GM19452 (cell line): ENCODE measurements around the gene UBXN11.
A peak's percentile ranks its signal among the peaks of the same experiment; 100 is the strongest.

Experiments
- ATAC-seq: cut with Tn5 transposase; IDR thresholded peaks from one replicate; pipeline ENCODE4 v1.9.1; 2021; ENCODE audit not compliant: unreplicated experiment

The UBXN11 gene

GRCh38 chr1:26306290-26307229, at the start of gene UBXN11:
TSS of gene UBXN11 (minus strand) at chr1:26306636. CDS start at chr1:26302883, 3,753 bp downstream.
- peak; percentile 97 for ATAC-seq

- no peak for ATAC-seq
These were observed 49.7 kb upstream of the UBXN11 start for GRCh38 chr1:26356106-26356505.

- no peak for ATAC-seq
These were observed 48.5 kb upstream of the UBXN11 start for GRCh38 chr1:26354972-26355371.

GRCh38 chr1:26353976-26354820, 47.8 kb upstream of the UBXN11 start, which contains the start of gene CRYBG2:
TSS of gene CRYBG2 (minus strand) at chr1:26354130. CDS start at chr1:26346657, 7,473 bp downstream.
- no peak for ATAC-seq

- ATAC-seq: no peak
These were observed 46.9 kb upstream of the UBXN11 start for GRCh38 chr1:26353210-26353859.

- ATAC-seq: no peak
These were observed 45.9 kb upstream of the UBXN11 start for GRCh38 chr1:26352338-26352679.

- ATAC-seq: no peak
These were observed 45.3 kb upstream of the UBXN11 start for GRCh38 chr1:26351590-26352337.

GRCh38 chr1:26350701-26351589, 44.5 kb upstream of the UBXN11 start:
- no peak for ATAC-seq

- no peak for ATAC-seq
These were observed 43.9 kb upstream of the UBXN11 start for GRCh38 chr1:26350343-26350700.

GRCh38 chr1:26349877-26350244, 43.4 kb upstream of the UBXN11 start:
- no peak for ATAC-seq

GRCh38 chr1:26349188-26349876, 42.9 kb upstream of the UBXN11 start:
- no peak for ATAC-seq

- no peak for ATAC-seq
These were observed 40.0 kb upstream of the UBXN11 start for GRCh38 chr1:26346274-26347033.

- ATAC-seq: no peak
These were observed 39.3 kb upstream of the UBXN11 start for GRCh38 chr1:26345718-26346117.

GRCh38 chr1:26344147-26344920, 37.9 kb upstream of the UBXN11 start:
- ATAC-seq: no peak

- no peak for ATAC-seq
These were observed 33.6 kb upstream of the UBXN11 start for GRCh38 chr1:26340047-26340481.

- ATAC-seq: no peak
These were observed 32.2 kb upstream of the UBXN11 start for GRCh38 chr1:26338670-26339069.

GRCh38 chr1:26337625-26338024, 31.2 kb upstream of the UBXN11 start:
- ATAC-seq: no peak

GRCh38 chr1:26337206-26337535, 30.7 kb upstream of the UBXN11 start:
- no peak for ATAC-seq
